SK-N-SH (cell line): Measurements from ENCODE around the gene TTC6. TPM values are rescaled to one million over a fixed set of nuclear protein-coding genes. Genes with fewer than 3 reads are reported as not detected.

Experiments used
- CTCF ChIA-PET: fragments of 300-600, 350-600 bp; formaldehyde crosslinking; extraction: SDS; loops from one replicate; lab custom pipeline; 2021; lab: Yijun Ruan, JAX
- POLR2A ChIA-PET: fragments of 350-600 bp; sonication (Branson Sonifier 250); formaldehyde crosslinking; extraction: SDS; loops from one replicate; lab custom pipeline; 2020; ENCODE audit warnings: antibody characterized with exemption, inconsistent platforms; lab: Yijun Ruan, JAX
- DNase-seq: peaks from one replicate; pipeline ENCODE4 v3.0.0; 2012
- H2AFZ ChIP-seq: fragments of 200-600 bp; sonication (generic); 2 replicates; pipeline ENCODE4 v1.8.1; 2016; ENCODE audit warnings: antibody characterized with exemption, mild to moderate bottlenecking, low read depth
- H3F3A ChIP-seq: fragments of 200-600 bp; sonication (generic); replicated peaks from 2 replicates; pipeline ENCODE3; 2016; ENCODE audit warnings: antibody characterized with exemption, mild to moderate bottlenecking; ENCODE audit not compliant: insufficient read depth
- H3K27ac ChIP-seq, 2 experiments: fragments of 200-500 bp in 1 of 2; fragments of 200-600 bp in 1 of 2; sonication (Bioruptor generic) in 1 of 2; sonication (generic), shearing (Covaris generic) in 1 of 2; 2 replicates each; pipeline versions ENCODE4 v1.5.1 to v1.6.1; 2014 to 2016; ENCODE audit warnings: low read depth in 2 of 2, inconsistent platforms in 1 of 2, low read length in 1 of 2, mild to moderate bottlenecking in 1 of 2, mixed read lengths in 1 of 2
- H3K27me3 ChIP-seq: fragments of 200-600 bp; sonication (generic), shearing (Covaris generic); 2 replicates; pipeline ENCODE4 v1.6.1; 2016; ENCODE audit warnings: mixed run types; ENCODE audit not compliant: insufficient read depth
- H3K36me3 ChIP-seq, 2 experiments: fragments of 200-500 bp in 1 of 2; fragments of 200-600 bp in 1 of 2; sonication (Bioruptor generic) in 1 of 2; sonication (generic) in 1 of 2; replicated peaks in 1 of 2; 2 replicates each; pipeline versions ENCODE3 to v1.5.1; 2014 to 2016; ENCODE audit warnings: low read length in 1 of 2, mild to moderate bottlenecking in 1 of 2; ENCODE audit not compliant: insufficient read depth in 2 of 2, control insufficient read depth in 1 of 2
- H3K4me1 ChIP-seq, 2 experiments: fragments of 200-500 bp in 1 of 2; fragments of 200-600 bp in 1 of 2; sonication (Bioruptor generic) in 1 of 2; sonication (generic), shearing (Covaris generic) in 1 of 2; 2 replicates each; pipeline versions ENCODE4 v1.5.1 to v1.6.1; 2014 to 2016; ENCODE audit warnings: low read depth in 1 of 2, low read length in 1 of 2, mixed run types in 1 of 2; ENCODE audit not compliant: insufficient read depth in 2 of 2, control insufficient read depth in 1 of 2
- H3K4me2 ChIP-seq: fragments of 200-600 bp; sonication (generic), shearing (Covaris generic); 2 replicates; pipeline ENCODE4 v1.6.1; 2017; ENCODE audit warnings: mixed run types
- H3K4me3 ChIP-seq, 2 experiments: fragments of 200-500 bp in 1 of 2; fragments of 200-600 bp in 1 of 2; sonication (Bioruptor generic) in 1 of 2; sonication (generic), shearing (Covaris generic) in 1 of 2; 2 replicates each; pipeline versions ENCODE4 v1.5.1 to v1.8.1; 2014 to 2016; ENCODE audit warnings: low read depth in 2 of 2, inconsistent platforms in 1 of 2, low read length in 1 of 2, mild to moderate bottlenecking in 1 of 2, mixed read lengths in 1 of 2, moderate library complexity in 1 of 2
- H3K79me2 ChIP-seq: fragments of 200-600 bp; sonication (generic); 2 replicates; pipeline ENCODE4 v1.8.1; 2017; ENCODE audit warnings: mild to moderate bottlenecking; ENCODE audit not compliant: insufficient read depth
- H3K9ac ChIP-seq: fragments of 200-600 bp; sonication (generic); 2 replicates; pipeline ENCODE4 v1.6.1; 2017; ENCODE audit warnings: mixed run types
- H3K9me2 ChIP-seq: fragments of 200-600 bp; sonication (generic); 2 replicates; pipeline ENCODE4 v1.6.1; 2017; ENCODE audit warnings: mixed run types
- H3K9me3 ChIP-seq: fragments of 200-600 bp; sonication (generic); 2 replicates; pipeline ENCODE4 v1.6.1; 2017; ENCODE audit warnings: mixed run types, mild to moderate bottlenecking, moderate library complexity
- H4K20me1 ChIP-seq: fragments of 200-600 bp; sonication (generic); 2 replicates; pipeline ENCODE4 v1.6.1; 2017; ENCODE audit warnings: mild to moderate bottlenecking, mixed run types; ENCODE audit not compliant: insufficient read depth
- ELF1 ChIP-seq: IDR thresholded peaks from 2 replicates; pipeline ENCODE4 v1.4.0; 2012
- FOSL2 ChIP-seq: IDR thresholded peaks from 2 replicates; pipeline ENCODE4 v1.4.0; 2012; ENCODE audit warnings: low read depth, mild to moderate bottlenecking, moderate library complexity, borderline replicate concordance
- GATA2 ChIP-seq: sonication (generic); formaldehyde crosslinking; IDR thresholded peaks from 2 replicates; pipeline ENCODE4 v1.5.0; 2020; ENCODE audit warnings: mild to moderate bottlenecking, missing genetic modification reagents
- MEF2A ChIP-seq: IDR thresholded peaks from 2 replicates; pipeline ENCODE4 v1.4.0; 2012; ENCODE audit warnings: low read depth, borderline replicate concordance
- MXI1 ChIP-seq: IDR thresholded peaks from 2 replicates; pipeline ENCODE4 v1.6.1; 2012; ENCODE audit warnings: mild to moderate bottlenecking, low read depth, low read length, improper control_type of control experiment
- NFIC ChIP-seq: IDR thresholded peaks from 2 replicates; pipeline ENCODE4 v1.4.0; 2012; ENCODE audit warnings: borderline replicate concordance
- RFX5 ChIP-seq: IDR thresholded peaks from 2 replicates; pipeline ENCODE4 v1.6.1; 2012; ENCODE audit warnings: mild to moderate bottlenecking, improper control_type of control experiment, low read length
- SIN3A ChIP-seq: IDR thresholded peaks from 2 replicates; pipeline ENCODE4 v1.6.1; 2012; ENCODE audit warnings: low read depth, mild to moderate bottlenecking, low read length, moderate library complexity, borderline replicate concordance
- SMC3 ChIP-seq: IDR thresholded peaks from 2 replicates; pipeline ENCODE4 v1.6.1; 2012; ENCODE audit warnings: low read depth, low read length, improper control_type of control experiment
- TEAD4 ChIP-seq: IDR thresholded peaks from 2 replicates; pipeline ENCODE4 v1.4.0; 2012; ENCODE audit warnings: mild to moderate bottlenecking, borderline replicate concordance; ENCODE audit not compliant: insufficient read depth
- YY1 ChIP-seq: IDR thresholded peaks from 2 replicates; pipeline ENCODE4 v1.4.0; 2012; ENCODE audit warnings: low read depth, mild to moderate bottlenecking
- polyA plus RNA-seq, 3 experiments: library from polyadenylated mRNA; depleted of rRNA; stranded (reverse); fragments of >200 nt; gene quantifications; 2 replicates each; pipeline ENCODE4 v1.2.3, GENCODE V29; 2012
- TF ChIP-seq, protein P1 (sequence below): fragments of 200-600 bp; sonication (generic); IDR thresholded peaks from 2 replicates; pipeline ENCODE4 v1.6.1; 2017; ENCODE audit warnings: antibody characterized with exemption, mild to moderate bottlenecking, moderate library complexity
- TF ChIP-seq, protein P2 (sequence below): IDR thresholded peaks from 2 replicates; pipeline ENCODE4 v1.4.0; 2012; ENCODE audit warnings: low read depth, borderline replicate concordance
- TF ChIP-seq, protein P3 (sequence below): IDR thresholded peaks from 2 replicates; pipeline ENCODE4; 2012
- TF ChIP-seq, protein P4 (sequence below): IDR thresholded peaks from 2 replicates; pipeline ENCODE4 v1.4.0; 2012; ENCODE audit warnings: low read depth, borderline replicate concordance

Gene TTC6
- polyA plus RNA-seq, 1 of the 3 experiments (the other 2 are of a cell fraction): not detected

DNA sequence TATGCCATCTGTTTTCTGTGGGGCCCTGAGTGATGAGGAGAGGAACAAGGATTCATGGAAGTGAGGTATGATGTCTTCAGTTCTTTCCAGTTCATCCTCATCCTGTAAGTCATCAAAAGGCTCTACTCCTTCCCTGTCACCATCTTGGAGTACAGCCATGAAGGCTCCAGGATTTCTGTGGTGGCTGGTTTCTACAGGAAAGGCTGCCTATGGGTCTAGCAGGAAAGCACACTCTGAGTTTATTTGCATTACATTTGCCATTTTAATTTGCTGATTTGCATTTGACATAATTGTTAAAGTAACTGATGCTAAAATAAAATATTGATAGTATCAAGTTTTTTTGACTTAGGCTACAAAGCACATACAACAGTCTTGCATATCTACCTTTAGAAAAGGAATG, 11.2 kb downstream of the TTC6 start:
- Histone ChIP-seq H3F3A (no peaks in the 10 kb centered on the region), H3K4me3 (no peak overlapping the region), H3K27ac (no peak overlapping the region), H3K9me2 (no peaks in the 10 kb centered on the region), H3K9me3 (no peaks in the 10 kb centered on the region), H3K36me3 (no peaks in the 10 kb centered on the region), H3K4me2 (no peak overlapping the region), H3K4me1 (no peaks in the 10 kb centered on the region), H2AFZ (no peak overlapping the region), H3K27me3 (no peaks in the 10 kb centered on the region; the same call in 1 of the 2 replicates), H4K20me1 (no peaks in the 10 kb centered on the region), H3K79me2 (no peaks in the 10 kb centered on the region), H3K9ac (no peak overlapping the region)
- DNase-seq: no peak
- ChIA-PET POLR2A (no interaction called here), CTCF (no interaction called here)
- TF ChIP-seq RFX5 (no peak), YY1 (no peak), FOSL2 (no peak), MEF2A (no peak), SIN3A (no peak), GATA2 (CRISPR knock-in tag) (no peak), ELF1 (no peak), MXI1 (no peak), TEAD4 (no peak), NFIC (no peak), SMC3 (no peak)
- TF ChIP-seq, protein P1, sequence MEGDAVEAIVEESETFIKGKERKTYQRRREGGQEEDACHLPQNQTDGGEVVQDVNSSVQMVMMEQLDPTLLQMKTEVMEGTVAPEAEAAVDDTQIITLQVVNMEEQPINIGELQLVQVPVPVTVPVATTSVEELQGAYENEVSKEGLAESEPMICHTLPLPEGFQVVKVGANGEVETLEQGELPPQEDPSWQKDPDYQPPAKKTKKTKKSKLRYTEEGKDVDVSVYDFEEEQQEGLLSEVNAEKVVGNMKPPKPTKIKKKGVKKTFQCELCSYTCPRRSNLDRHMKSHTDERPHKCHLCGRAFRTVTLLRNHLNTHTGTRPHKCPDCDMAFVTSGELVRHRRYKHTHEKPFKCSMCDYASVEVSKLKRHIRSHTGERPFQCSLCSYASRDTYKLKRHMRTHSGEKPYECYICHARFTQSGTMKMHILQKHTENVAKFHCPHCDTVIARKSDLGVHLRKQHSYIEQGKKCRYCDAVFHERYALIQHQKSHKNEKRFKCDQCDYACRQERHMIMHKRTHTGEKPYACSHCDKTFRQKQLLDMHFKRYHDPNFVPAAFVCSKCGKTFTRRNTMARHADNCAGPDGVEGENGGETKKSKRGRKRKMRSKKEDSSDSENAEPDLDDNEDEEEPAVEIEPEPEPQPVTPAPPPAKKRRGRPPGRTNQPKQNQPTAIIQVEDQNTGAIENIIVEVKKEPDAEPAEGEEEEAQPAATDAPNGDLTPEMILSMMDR: no peak
- TF ChIP-seq, protein P2, sequence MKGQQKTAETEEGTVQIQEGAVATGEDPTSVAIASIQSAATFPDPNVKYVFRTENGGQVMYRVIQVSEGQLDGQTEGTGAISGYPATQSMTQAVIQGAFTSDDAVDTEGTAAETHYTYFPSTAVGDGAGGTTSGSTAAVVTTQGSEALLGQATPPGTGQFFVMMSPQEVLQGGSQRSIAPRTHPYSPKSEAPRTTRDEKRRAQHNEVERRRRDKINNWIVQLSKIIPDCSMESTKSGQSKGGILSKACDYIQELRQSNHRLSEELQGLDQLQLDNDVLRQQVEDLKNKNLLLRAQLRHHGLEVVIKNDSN: no peak
- TF ChIP-seq, protein P3, sequence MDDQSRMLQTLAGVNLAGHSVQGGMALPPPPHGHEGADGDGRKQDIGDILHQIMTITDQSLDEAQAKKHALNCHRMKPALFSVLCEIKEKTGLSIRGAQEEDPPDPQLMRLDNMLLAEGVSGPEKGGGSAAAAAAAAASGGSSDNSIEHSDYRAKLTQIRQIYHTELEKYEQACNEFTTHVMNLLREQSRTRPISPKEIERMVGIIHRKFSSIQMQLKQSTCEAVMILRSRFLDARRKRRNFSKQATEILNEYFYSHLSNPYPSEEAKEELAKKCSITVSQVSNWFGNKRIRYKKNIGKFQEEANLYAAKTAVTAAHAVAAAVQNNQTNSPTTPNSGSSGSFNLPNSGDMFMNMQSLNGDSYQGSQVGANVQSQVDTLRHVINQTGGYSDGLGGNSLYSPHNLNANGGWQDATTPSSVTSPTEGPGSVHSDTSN: no peak
- TF ChIP-seq, protein P4, sequence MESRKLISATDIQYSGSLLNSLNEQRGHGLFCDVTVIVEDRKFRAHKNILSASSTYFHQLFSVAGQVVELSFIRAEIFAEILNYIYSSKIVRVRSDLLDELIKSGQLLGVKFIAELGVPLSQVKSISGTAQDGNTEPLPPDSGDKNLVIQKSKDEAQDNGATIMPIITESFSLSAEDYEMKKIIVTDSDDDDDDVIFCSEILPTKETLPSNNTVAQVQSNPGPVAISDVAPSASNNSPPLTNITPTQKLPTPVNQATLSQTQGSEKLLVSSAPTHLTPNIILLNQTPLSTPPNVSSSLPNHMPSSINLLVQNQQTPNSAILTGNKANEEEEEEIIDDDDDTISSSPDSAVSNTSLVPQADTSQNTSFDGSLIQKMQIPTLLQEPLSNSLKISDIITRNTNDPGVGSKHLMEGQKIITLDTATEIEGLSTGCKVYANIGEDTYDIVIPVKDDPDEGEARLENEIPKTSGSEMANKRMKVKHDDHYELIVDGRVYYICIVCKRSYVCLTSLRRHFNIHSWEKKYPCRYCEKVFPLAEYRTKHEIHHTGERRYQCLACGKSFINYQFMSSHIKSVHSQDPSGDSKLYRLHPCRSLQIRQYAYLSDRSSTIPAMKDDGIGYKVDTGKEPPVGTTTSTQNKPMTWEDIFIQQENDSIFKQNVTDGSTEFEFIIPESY: no peak
